K562 (cell line): ENCODE measurements around the gene CPT1A. TPM values are rescaled to one million over a fixed set of nuclear protein-coding genes. Genes with fewer than 3 reads are reported as not detected.

ENCODE experiments used
- ATAC-seq: fragments of 200-7000 bp; cut with Tn5 transposase; 3 replicates; pipeline ENCODE4 v1.9.1; 2020; ENCODE audit warnings: moderate library complexity
- BruUV-seq: library from RNA; stranded (reverse); fragments of 400-500 nt; replicated peaks from 2 replicates; lab custom pipeline; 2021; lab: Mats Ljungman, UMichigan
- CTCF ChIA-PET: fragments of 300-600 bp; formaldehyde crosslinking; extraction: SDS; loops from one replicate; lab custom pipeline; 2021; ENCODE audit warnings: low intra/inter-chr PET ratio; lab: Yijun Ruan, JAX
- POLR2A ChIA-PET: fragments of 300-600, 350-650 bp; sonication (Branson Sonifier 250); formaldehyde crosslinking; extraction: SDS; loops from one replicate; lab custom pipeline; 2021; ENCODE audit warnings: antibody characterized with exemption, inconsistent platforms; lab: Yijun Ruan, JAX
- DNase-seq, 4 experiments: peaks; one replicate each; pipeline versions ENCODE4 v3.0.0 to v3.0.0-alpha.2; 2011 to 2018; ENCODE audit warnings: low spot score in 3 of 4, mixed read lengths in 3 of 4; ENCODE audit errors: extremely low read depth in 1 of 4
- FAIRE-seq: peaks from 2 replicates; lab custom pipeline; 2011; peaks lifted over from hg19 to GRCh38; lab: Jason Lieb, UNC
- H2AFZ ChIP-seq: 2 replicates; pipeline ENCODE4 v1.6.0; 2011; ENCODE audit warnings: low read depth, low read length, control low read depth, inconsistent platforms
- H3K27ac ChIP-seq: fragments of 200-600 bp; 3 replicates; pipeline ENCODE4 v1.8.0; 2011; ENCODE audit warnings: low read depth, mild to moderate bottlenecking, control low read depth, inconsistent platforms, low read length, moderate library complexity, mixed read lengths; ENCODE audit errors: extremely low read depth
- H3K27me3 ChIP-seq, 2 experiments: fragments of 300-600 bp in 1 of 2; 2 replicates in 1 of 2; 3 replicates in 1 of 2; pipeline versions ENCODE4 v1.6.0 to v1.8.0; 2011; ENCODE audit warnings: inconsistent platforms in 2 of 2, low read length in 2 of 2, mild to moderate bottlenecking in 1 of 2, mixed read lengths in 1 of 2, moderate library complexity in 1 of 2; ENCODE audit not compliant: control insufficient read depth in 2 of 2, insufficient read depth in 2 of 2
- H3K36me3 ChIP-seq: fragments of 300-600 bp; 3 replicates; pipeline ENCODE4 v1.8.0; 2011; ENCODE audit warnings: mild to moderate bottlenecking, low read length, inconsistent platforms; ENCODE audit not compliant: control insufficient read depth, insufficient read depth
- H3K4me1 ChIP-seq, 2 experiments: fragments of 200-600 bp in 1 of 2; replicated peaks in 1 of 2; 2 replicates in 1 of 2; 3 replicates in 1 of 2; pipeline versions ENCODE4 v1.5.1 to v1.8.0; 2011; ENCODE audit warnings: inconsistent platforms in 2 of 2, low read length in 2 of 2, mild to moderate bottlenecking in 1 of 2, mixed read lengths in 1 of 2, moderate library complexity in 1 of 2; ENCODE audit not compliant: control insufficient read depth in 2 of 2, insufficient read depth in 2 of 2
- H3K4me2 ChIP-seq: 2 replicates; pipeline ENCODE4 v1.6.1; 2011; ENCODE audit warnings: low read length, control low read depth, inconsistent platforms, mixed read lengths; ENCODE audit not compliant: insufficient read depth
- H3K4me3 ChIP-seq: fragments of 200-600 bp; sonication (generic), shearing (Covaris generic); 2 replicates; pipeline ENCODE4 v1.5.1; 2016; ENCODE audit warnings: control low read depth, inconsistent platforms
- H3K79me2 ChIP-seq: fragments of 200-600 bp; 3 replicates; pipeline ENCODE4 v1.8.0; 2011; ENCODE audit warnings: low read length, inconsistent platforms; ENCODE audit not compliant: control insufficient read depth, insufficient read depth
- H3K9ac ChIP-seq, 2 experiments: 2 replicates each; pipeline versions ENCODE4 v1.6.0 to v1.6.1; 2011; ENCODE audit warnings: low read depth in 2 of 2, low read length in 2 of 2, control low read depth in 1 of 2, inconsistent platforms in 1 of 2, mild to moderate bottlenecking in 1 of 2, mixed read lengths in 1 of 2; ENCODE audit not compliant: insufficient read depth in 1 of 2
- H3K9me1 ChIP-seq: one replicate; pipeline ENCODE4 v1.6.0; 2011; ENCODE audit warnings: inconsistent platforms, mild to moderate bottlenecking, low read length, moderate library complexity; ENCODE audit not compliant: control insufficient read depth, insufficient read depth
- H3K9me3 ChIP-seq: replicated peaks from 2 replicates; pipeline ENCODE4 v1.5.1; 2011; ENCODE audit warnings: low read depth, low read length, inconsistent platforms; ENCODE audit not compliant: control insufficient read depth, insufficient read depth
- H4K20me1 ChIP-seq: replicated peaks from 2 replicates; pipeline ENCODE4 v1.6.1; 2011; ENCODE audit warnings: low read length, inconsistent platforms, mixed read lengths; ENCODE audit not compliant: control insufficient read depth, insufficient read depth
- ARHGAP35 ChIP-seq: fragments of 450-650 bp; IDR thresholded peaks from 2 replicates; pipeline ENCODE4 v1.6.1; 2018; ENCODE audit not compliant: partially characterized antibody
- BHLHE40 ChIP-seq: IDR thresholded peaks from 2 replicates; pipeline ENCODE4 v1.6.1; 2011; ENCODE audit warnings: low read length, improper control_type of control experiment
- BRF1 ChIP-seq: IDR thresholded peaks from 3 replicates; pipeline ENCODE4 v1.6.1; 2011; ENCODE audit warnings: borderline replicate concordance, mild to moderate bottlenecking; ENCODE audit not compliant: insufficient read length; ENCODE audit errors: extremely low read depth
- GABPB2 ChIP-seq: fragments of 250-450 bp; sonication (Bioruptor Pico); conservative IDR thresholded peaks from 2 replicates; pipeline ENCODE4 v1.5.1; 2021; ENCODE audit warnings: mild to moderate bottlenecking
- HLTF ChIP-seq: fragments of 450-650 bp; IDR thresholded peaks from 2 replicates; pipeline ENCODE4 v1.6.1; 2016
- KLF16 ChIP-seq: IDR thresholded peaks from 2 replicates; pipeline ENCODE4 v1.6.1; 2016; ENCODE audit warnings: antibody characterized with exemption
- MYBL2 ChIP-seq, 2 experiments: fragments of 450-650 bp in 1 of 2; sonication (generic) in 1 of 2; formaldehyde crosslinking in 1 of 2; IDR thresholded peaks; 2 replicates each; pipeline versions ENCODE4 v1.6.1 to v1.8.1; 2017 to 2022; ENCODE audit warnings: borderline replicate concordance in 1 of 2, inconsistent platforms in 1 of 2, low read depth in 1 of 2, mild to moderate bottlenecking in 1 of 2, missing genetic modification reagents in 1 of 2, moderate library complexity in 1 of 2
- NUFIP1 ChIP-seq: fragments of 450-650 bp; IDR thresholded peaks from 2 replicates; pipeline ENCODE4 v1.6.1; 2018; ENCODE audit not compliant: partially characterized antibody
- PHB ChIP-seq: fragments of 250-450 bp; sonication (Bioruptor Pico); IDR thresholded peaks from 2 replicates; pipeline ENCODE4 v1.5.0; 2021
- ZNF224 ChIP-seq: sonication (generic); formaldehyde crosslinking; IDR thresholded peaks from 2 replicates; pipeline ENCODE4 v1.8.0; 2022; ENCODE audit warnings: mild to moderate bottlenecking, missing genetic modification reagents
- ZNF239 ChIP-seq: fragments of 250-450 bp; sonication (Bioruptor Pico); IDR thresholded peaks from 2 replicates; pipeline ENCODE4 v1.4.0; 2020; ENCODE audit warnings: mild to moderate bottlenecking
- ZNF354B ChIP-seq: fragments of 250-450 bp; sonication (Bioruptor Pico); IDR thresholded peaks from 2 replicates; pipeline ENCODE4 v1.4.0; 2020
- ZNF75A ChIP-seq: fragments of 450-650 bp; formaldehyde crosslinking; IDR thresholded peaks from 2 replicates; pipeline ENCODE4 v1.4.0; 2020; ENCODE audit warnings: mild to moderate bottlenecking
- WGBS: fragments of 100-300 bp; shearing (Covaris generic); methylation state at CpG from one replicate; pipeline ENCODE4 v1.1.6; 2016; ENCODE audit warnings: low coverage, mixed read lengths; ENCODE audit not compliant: insufficient coverage; ENCODE audit errors: missing lambda C conversion rate; 5-methylcytosine and 5-hydroxymethylcytosine counted together
- in situ Hi-C: fragments of 300-500 bp; cut with MboI; formaldehyde crosslinking; loops from 4 replicates; pipeline ENCODE4 v1.15.0; 2018; ENCODE audit warnings: inconsistent platforms, mixed read lengths
- intact Hi-C: fragments of 100-400 bp; cut with micrococcal nuclease; formaldehyde crosslinking; loops from 2 replicates; pipeline ENCODE4 v1.14.2; 2022
- polyA plus RNA-seq, 8 experiments: library from polyadenylated mRNA; depleted of rRNA in 4 of 8; stranded (reverse) in 5 of 8; unstranded in 3 of 8; fragments of >200 nt; fragmentation: Nextera tagmentation in 2 of 8; fragmentation: Illumina TruSeq in 1 of 8; extraction: Ambion mirVana in 2 of 8; extraction: Trizol in 1 of 8; gene quantifications; 2 replicates each; pipeline versions ENCODE4 v1.2.1 to v1.2.3, GENCODE V29; 2011 to 2014; ENCODE audit warnings: inconsistent platforms in 1 of 8, missing spikeins in 1 of 8
- total RNA-seq, 7 experiments: library from RNA; depleted of rRNA in 6 of 7; stranded (reverse); fragments of >200 nt in 6 of 7; fragmentation: Illumina TruSeq in 2 of 7; extraction: Trizol in 2 of 7; gene quantifications; 2 replicates each; pipeline versions ENCODE4 v1.2.1 to v1.2.3, GENCODE V29; 2011 to 2021; ENCODE audit warnings: low replicate concordance in 1 of 7
- TF ChIP-seq, protein P1 (sequence below): sonication (generic); formaldehyde crosslinking; IDR thresholded peaks from 2 replicates; pipeline ENCODE4 v1.8.0; 2022; ENCODE audit warnings: mild to moderate bottlenecking, missing genetic modification reagents, borderline replicate concordance
- TF ChIP-seq, protein P2 (sequence below): fragments of 450-650 bp; IDR thresholded peaks from 2 replicates; pipeline ENCODE4 v1.6.1; 2017; ENCODE audit warnings: mild to moderate bottlenecking, moderate library complexity

The CPT1A gene
- total and polyA plus RNA-seq, 9 of the 15 experiments (the other 6 are each of a cell fraction or from before 2014, with no cell fraction given), result 2.6 to 29.1 (median 12.3) TPM

DNA sequence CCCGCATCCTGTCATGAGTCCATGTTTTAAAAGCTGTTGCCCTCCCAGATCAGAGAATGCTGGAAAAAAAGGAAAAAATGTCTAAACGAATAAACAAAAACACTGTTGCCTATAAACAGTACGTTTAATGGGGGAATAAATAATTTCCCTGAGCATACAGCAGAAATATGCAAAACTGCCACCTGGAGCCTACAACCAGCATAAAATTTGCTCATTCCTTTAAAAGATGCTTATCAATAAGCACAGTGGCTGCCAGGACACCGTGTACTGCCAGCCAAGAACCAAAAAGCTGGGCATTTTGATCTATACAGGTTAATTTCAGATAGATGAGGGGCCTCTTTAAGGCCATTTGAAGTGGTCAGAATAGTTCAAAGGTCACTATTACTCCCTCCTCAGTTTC is 5.7 kb upstream of the CPT1A start:
- peaks cover 0 to 4% of the 10 kb centered on the region in 2 experiments; a peak in 2 of 5 replicates for H3K27me3 ChIP-seq
- H3K4me3 ChIP-seq, result no peak overlapping the region
- no peaks in the 10 kb centered on the region for H3K9me1 ChIP-seq
- DNase-seq (no peak), FAIRE-seq (no peak), ATAC-seq (no peak)
- no peaks in the 10 kb centered on the region for H3K36me3 ChIP-seq
- no peak overlapping the region for H3K4me2 ChIP-seq
- in situ Hi-C loops, result loop anchor here (25.0 kb wide), 1 partner anchor 815 kb away; no protein-coding TSS in a partner anchor
- no peak overlapping the region for H2AFZ ChIP-seq
- ChIA-PET POLR2A (interaction anchor here (0.5 to 1.0 kb wide), 2 partner anchors 10 to 823 kb away, joined by 3 read pairs; no protein-coding TSS in a partner anchor), CTCF (no interaction called here)
- WGBS, result 20% methylated on average over 4 of the region's 4 CpGs
- intact Hi-C loops, result no loop called here
- peaks cover 0 to 13% of the 10 kb centered on the region in 2 experiments; a peak in 3 of 5 replicates for H3K4me1 ChIP-seq
- no peak for TF ChIP-seq ZNF75A
- TF ChIP-seq ARHGAP35, result no peak
- TF ChIP-seq ZNF239, result no peak
- TF ChIP-seq GABPB2 (CRISPR knock-in tag), result no peak
- no peak for TF ChIP-seq BRF1
- no peak for TF ChIP-seq MYBL2 (IDR thresholded peaks at IDR 0.05; ENCODE audit: low read depth)
- TF ChIP-seq MYBL2 (CRISPR knock-in tag; IDR thresholded peaks at IDR 0.05; ENCODE audit: borderline replicate concordance), result no peak
- TF ChIP-seq BHLHE40, result no peak
- TF ChIP-seq PHB (CRISPR knock-in tag), result no peak
- no peak for TF ChIP-seq ZNF224 (CRISPR knock-in tag)
- no peak for TF ChIP-seq HLTF
- no peak for TF ChIP-seq NUFIP1
- no peak for TF ChIP-seq ZNF354B (CRISPR knock-in tag)
- TF ChIP-seq, protein P1, sequence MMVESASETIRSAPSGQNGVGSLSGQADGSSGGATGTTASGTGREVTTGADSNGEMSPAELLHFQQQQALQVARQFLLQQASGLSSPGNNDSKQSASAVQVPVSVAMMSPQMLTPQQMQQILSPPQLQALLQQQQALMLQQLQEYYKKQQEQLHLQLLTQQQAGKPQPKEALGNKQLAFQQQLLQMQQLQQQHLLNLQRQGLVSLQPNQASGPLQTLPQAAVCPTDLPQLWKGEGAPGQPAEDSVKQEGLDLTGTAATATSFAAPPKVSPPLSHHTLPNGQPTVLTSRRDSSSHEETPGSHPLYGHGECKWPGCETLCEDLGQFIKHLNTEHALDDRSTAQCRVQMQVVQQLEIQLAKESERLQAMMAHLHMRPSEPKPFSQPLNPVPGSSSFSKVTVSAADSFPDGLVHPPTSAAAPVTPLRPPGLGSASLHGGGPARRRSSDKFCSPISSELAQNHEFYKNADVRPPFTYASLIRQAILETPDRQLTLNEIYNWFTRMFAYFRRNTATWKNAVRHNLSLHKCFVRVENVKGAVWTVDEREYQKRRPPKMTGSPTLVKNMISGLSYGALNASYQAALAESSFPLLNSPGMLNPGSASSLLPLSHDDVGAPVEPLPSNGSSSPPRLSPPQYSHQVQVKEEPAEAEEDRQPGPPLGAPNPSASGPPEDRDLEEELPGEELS, result no peak
- TF ChIP-seq KLF16, result no peak
- TF ChIP-seq, protein P2, sequence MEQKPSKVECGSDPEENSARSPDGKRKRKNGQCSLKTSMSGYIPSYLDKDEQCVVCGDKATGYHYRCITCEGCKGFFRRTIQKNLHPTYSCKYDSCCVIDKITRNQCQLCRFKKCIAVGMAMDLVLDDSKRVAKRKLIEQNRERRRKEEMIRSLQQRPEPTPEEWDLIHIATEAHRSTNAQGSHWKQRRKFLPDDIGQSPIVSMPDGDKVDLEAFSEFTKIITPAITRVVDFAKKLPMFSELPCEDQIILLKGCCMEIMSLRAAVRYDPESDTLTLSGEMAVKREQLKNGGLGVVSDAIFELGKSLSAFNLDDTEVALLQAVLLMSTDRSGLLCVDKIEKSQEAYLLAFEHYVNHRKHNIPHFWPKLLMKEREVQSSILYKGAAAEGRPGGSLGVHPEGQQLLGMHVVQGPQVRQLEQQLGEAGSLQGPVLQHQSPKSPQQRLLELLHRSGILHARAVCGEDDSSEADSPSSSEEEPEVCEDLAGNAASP, result no peak
- no peaks in the 10 kb centered on the region for H3K79me2 ChIP-seq
- no peak overlapping the region for H3K27ac ChIP-seq
- no peaks in the 10 kb centered on the region for H4K20me1 ChIP-seq
- no TSS peak for BruUV-seq
- no peak overlapping the region for H3K9ac ChIP-seq
- H3K9me3 ChIP-seq, result no peaks in the 10 kb centered on the region
